HEK293 (cell line): ENCODE data around the gene OTOS.

ENCODE experiments used
- CTCF ChIA-PET: fragments of 350-600 bp; formaldehyde crosslinking; extraction: SDS; loops from one replicate; lab custom pipeline; 2021; ENCODE audit warnings: antibody characterized with exemption; lab: Yijun Ruan, JAX
- POLR2A ChIA-PET: fragments of 300-600 bp; formaldehyde crosslinking; extraction: SDS; loops from one replicate; lab custom pipeline; 2020; ENCODE audit warnings: antibody characterized with exemption, inconsistent platforms; lab: Yijun Ruan, JAX
- H3K27ac ChIP-seq: fragments of 200-500 bp; sonication (Bioruptor generic); 2 replicates; pipeline ENCODE4 v1.5.1; 2014; ENCODE audit warnings: low read depth, low read length, control low read depth, inconsistent platforms; ENCODE audit errors: extremely low read depth
- H3K36me3 ChIP-seq, 2 experiments: fragments of 200-500 bp in 1 of 2; sonication (Bioruptor generic) in 1 of 2; 1 replicate in 1 of 2; 2 replicates in 1 of 2; pipeline ENCODE4 v1.5.1; 2014 to 2017; ENCODE audit warnings: inconsistent platforms in 2 of 2, low read length in 2 of 2; ENCODE audit not compliant: control insufficient read depth in 2 of 2, insufficient read depth in 1 of 2
- H3K4me1 ChIP-seq: fragments of 200-500 bp; sonication (Bioruptor generic); 2 replicates; pipeline ENCODE4 v1.5.1; 2014; ENCODE audit warnings: mild to moderate bottlenecking, low read length, inconsistent platforms; ENCODE audit not compliant: control insufficient read depth, insufficient read depth
- H3K4me3 ChIP-seq: 2 replicates; pipeline ENCODE4 v1.5.1; 2011; ENCODE audit warnings: low read depth, mild to moderate bottlenecking, control low read depth, low read length, moderate library complexity
- H3K9me3 ChIP-seq: fragments of 200-500 bp; sonication (Bioruptor generic); 2 replicates; pipeline ENCODE4 v1.5.1; 2014; ENCODE audit warnings: low read depth, low read length, inconsistent platforms; ENCODE audit not compliant: control insufficient read depth, insufficient read depth
- BCL11B ChIP-seq: fragments of 450-650 bp; formaldehyde crosslinking; IDR thresholded peaks from 2 replicates; pipeline ENCODE4 v1.5.1; 2016; ENCODE audit warnings: low read depth, missing biosample characterization, missing genetic modification characterization
- GLIS1 ChIP-seq: fragments of 450-650 bp; formaldehyde crosslinking; IDR thresholded peaks from 2 replicates; pipeline ENCODE4 v1.5.1; 2016; ENCODE audit warnings: missing biosample characterization, missing genetic modification characterization
- HOXD13 ChIP-seq: sonication (generic); formaldehyde crosslinking; IDR thresholded peaks from 2 replicates; pipeline ENCODE4 v1.8.0; 2022; ENCODE audit warnings: missing genetic modification reagents, borderline replicate concordance
- KLF1 ChIP-seq: fragments of 450-650 bp; formaldehyde crosslinking; IDR thresholded peaks from 2 replicates; pipeline ENCODE4 v1.5.1; 2016; ENCODE audit warnings: missing biosample characterization, missing genetic modification characterization
- KLF7 ChIP-seq: fragments of 450-650 bp; formaldehyde crosslinking; IDR thresholded peaks from 2 replicates; pipeline ENCODE4 v1.5.1; 2016; ENCODE audit warnings: missing biosample characterization, missing genetic modification characterization, borderline replicate concordance
- RBAK ChIP-seq: fragments of 450-650 bp; formaldehyde crosslinking; IDR thresholded peaks from 2 replicates; pipeline ENCODE4 v1.5.1; 2016; ENCODE audit warnings: missing biosample characterization, missing genetic modification characterization
- SETDB1 ChIP-seq: IDR thresholded peaks from one replicate; pipeline ENCODE4 v1.6.1; 2017; ENCODE audit warnings: mild to moderate bottlenecking, low read length, moderate library complexity, mixed read lengths; ENCODE audit not compliant: insufficient read length
- SP3 ChIP-seq: fragments of 450-650 bp; formaldehyde crosslinking; IDR thresholded peaks from 2 replicates; pipeline ENCODE4 v1.5.1; 2016; ENCODE audit warnings: missing biosample characterization, missing genetic modification characterization
- TCF7L2 ChIP-seq: IDR thresholded peaks from 2 replicates; pipeline ENCODE4 v1.6.1; 2011; ENCODE audit warnings: low read depth, mild to moderate bottlenecking, inconsistent platforms, low read length, moderate library complexity, borderline replicate concordance
- ZBTB21 ChIP-seq: fragments of 450-650 bp; formaldehyde crosslinking; IDR thresholded peaks from 2 replicates; pipeline ENCODE4 v1.5.1; 2017; ENCODE audit warnings: missing biosample characterization, missing genetic modification characterization
- ZNF138 ChIP-seq: fragments of 450-650 bp; formaldehyde crosslinking; IDR thresholded peaks from 2 replicates; pipeline ENCODE4 v1.5.1; 2016; ENCODE audit warnings: missing biosample characterization, missing genetic modification characterization, borderline replicate concordance
- ZNF350 ChIP-seq: fragments of 450-650 bp; formaldehyde crosslinking; IDR thresholded peaks from 2 replicates; pipeline ENCODE4 v1.5.0; 2017; ENCODE audit warnings: missing biosample characterization, mild to moderate bottlenecking, missing genetic modification characterization
- ZNF354C ChIP-seq: fragments of 450-650 bp; formaldehyde crosslinking; IDR thresholded peaks from 2 replicates; pipeline ENCODE4 v1.5.1; 2016; ENCODE audit warnings: missing biosample characterization, missing genetic modification characterization, low read depth, borderline replicate concordance
- ZNF518A ChIP-seq: fragments of 450-650 bp; formaldehyde crosslinking; conservative IDR thresholded peaks from 2 replicates; pipeline ENCODE4 v1.5.1; 2016; ENCODE audit warnings: low read depth, missing biosample characterization, missing genetic modification characterization
- ZNF521 ChIP-seq: fragments of 450-650 bp; formaldehyde crosslinking; IDR thresholded peaks from 2 replicates; pipeline ENCODE4 v1.5.1; 2017; ENCODE audit warnings: missing biosample characterization, mild to moderate bottlenecking, missing genetic modification characterization
- ZNF530 ChIP-seq: fragments of 450-650 bp; formaldehyde crosslinking; IDR thresholded peaks from 2 replicates; pipeline ENCODE4 v1.5.1; 2016; ENCODE audit warnings: low read depth, missing biosample characterization, missing genetic modification characterization
- ZNF600 ChIP-seq: fragments of 450-650 bp; formaldehyde crosslinking; IDR thresholded peaks from 2 replicates; pipeline ENCODE4 v1.5.1; 2016; ENCODE audit warnings: missing biosample characterization, missing genetic modification characterization
- ZNF654 ChIP-seq: fragments of 450-650 bp; formaldehyde crosslinking; IDR thresholded peaks from 2 replicates; pipeline ENCODE4 v1.5.1; 2016; ENCODE audit warnings: low read depth, missing biosample characterization, missing genetic modification characterization
- ZNF701 ChIP-seq: fragments of 450-650 bp; formaldehyde crosslinking; IDR thresholded peaks from 2 replicates; pipeline ENCODE4 v1.5.1; 2016; ENCODE audit warnings: missing biosample characterization, missing genetic modification characterization
- ZNF707 ChIP-seq: fragments of 450-650 bp; formaldehyde crosslinking; IDR thresholded peaks from 2 replicates; pipeline ENCODE4 v1.5.1; 2016; ENCODE audit warnings: missing biosample characterization, missing genetic modification characterization
- ZNF791 ChIP-seq: fragments of 450-650 bp; formaldehyde crosslinking; IDR thresholded peaks from 2 replicates; pipeline ENCODE4 v1.5.1; 2016; ENCODE audit warnings: missing biosample characterization, missing genetic modification characterization
- ZNF792 ChIP-seq: fragments of 450-650 bp; formaldehyde crosslinking; IDR thresholded peaks from 2 replicates; pipeline ENCODE4 v1.5.1; 2016; ENCODE audit warnings: missing biosample characterization, missing genetic modification characterization
- ZNF837 ChIP-seq: fragments of 450-650 bp; formaldehyde crosslinking; IDR thresholded peaks from 2 replicates; pipeline ENCODE4 v1.5.1; 2016; ENCODE audit warnings: missing biosample characterization, missing genetic modification characterization
- TF ChIP-seq, protein P1 (sequence below): fragments of 450-650 bp; formaldehyde crosslinking; IDR thresholded peaks from 2 replicates; pipeline ENCODE4 v1.5.1; 2016; ENCODE audit warnings: missing biosample characterization, missing genetic modification characterization
- TF ChIP-seq, protein P2 (sequence below): fragments of 450-650 bp; formaldehyde crosslinking; IDR thresholded peaks from 2 replicates; pipeline ENCODE4 v1.5.0; 2017; ENCODE audit warnings: missing biosample characterization, missing genetic modification characterization, borderline replicate concordance

The OTOS gene

DNA sequence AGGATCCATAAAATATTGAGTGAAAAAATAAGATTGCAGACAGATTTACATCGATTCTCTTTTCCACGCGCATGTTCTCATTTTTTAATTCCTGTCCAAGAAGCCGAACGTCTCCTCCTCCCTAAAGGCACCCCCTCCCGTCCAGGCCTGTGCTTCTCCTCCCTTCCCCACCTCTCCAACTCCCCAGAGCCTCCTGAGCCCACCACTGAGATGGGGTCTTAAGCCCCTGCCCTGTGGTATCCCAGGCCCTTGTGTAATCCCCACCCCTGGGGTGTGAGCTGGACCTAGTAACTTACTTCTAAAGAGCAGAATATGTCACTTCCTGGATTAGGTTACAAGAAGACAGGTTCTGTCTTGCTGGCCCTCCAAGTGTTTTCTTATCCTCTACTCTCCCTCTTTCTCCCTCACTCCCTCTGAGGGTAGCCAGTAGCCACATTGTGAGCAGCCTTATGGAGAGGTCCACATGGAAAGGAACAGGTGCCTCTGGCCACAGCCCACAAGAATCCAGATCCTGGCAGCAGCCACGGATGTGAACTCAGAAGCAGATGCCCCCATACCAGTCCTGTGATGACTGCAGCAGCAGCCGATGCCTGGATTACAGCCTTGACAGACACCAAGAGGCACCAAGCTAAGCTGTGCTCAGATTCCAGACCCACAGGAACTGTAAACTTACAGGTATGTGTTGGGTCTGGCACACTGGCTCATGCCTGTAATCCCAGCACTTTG, 39.6 kb upstream of the OTOS start:
- Histone ChIP-seq H3K27ac (no peak overlapping the region), H3K9me3 (no peaks in the 10 kb centered on the region), H3K36me3 (no peaks in the 10 kb centered on the region), H3K4me1 (no peaks in the 10 kb centered on the region), H3K4me3 (no peak overlapping the region)
- ChIA-PET CTCF (interaction anchor here (0.6 kb wide), 1 partner anchor 29 kb away, joined by 3 read pairs; no protein-coding TSS in a partner anchor), POLR2A (no interaction called here)
- no peak for TF ChIP-seq RBAK (tag by site-specific recombination)
- TF ChIP-seq SP3 (tag by site-specific recombination), result no peak
- no peak for TF ChIP-seq TCF7L2
- no peak for TF ChIP-seq ZNF701 (tag by site-specific recombination)
- TF ChIP-seq ZBTB21, result no peak
- no peak for TF ChIP-seq HOXD13 (CRISPR knock-in tag)
- TF ChIP-seq ZNF837 (tag by site-specific recombination), result no peak
- TF ChIP-seq ZNF791, result no peak
- no peak for TF ChIP-seq ZNF521 (tag by site-specific recombination)
- TF ChIP-seq ZNF354C, result no peak
- TF ChIP-seq, protein P1, sequence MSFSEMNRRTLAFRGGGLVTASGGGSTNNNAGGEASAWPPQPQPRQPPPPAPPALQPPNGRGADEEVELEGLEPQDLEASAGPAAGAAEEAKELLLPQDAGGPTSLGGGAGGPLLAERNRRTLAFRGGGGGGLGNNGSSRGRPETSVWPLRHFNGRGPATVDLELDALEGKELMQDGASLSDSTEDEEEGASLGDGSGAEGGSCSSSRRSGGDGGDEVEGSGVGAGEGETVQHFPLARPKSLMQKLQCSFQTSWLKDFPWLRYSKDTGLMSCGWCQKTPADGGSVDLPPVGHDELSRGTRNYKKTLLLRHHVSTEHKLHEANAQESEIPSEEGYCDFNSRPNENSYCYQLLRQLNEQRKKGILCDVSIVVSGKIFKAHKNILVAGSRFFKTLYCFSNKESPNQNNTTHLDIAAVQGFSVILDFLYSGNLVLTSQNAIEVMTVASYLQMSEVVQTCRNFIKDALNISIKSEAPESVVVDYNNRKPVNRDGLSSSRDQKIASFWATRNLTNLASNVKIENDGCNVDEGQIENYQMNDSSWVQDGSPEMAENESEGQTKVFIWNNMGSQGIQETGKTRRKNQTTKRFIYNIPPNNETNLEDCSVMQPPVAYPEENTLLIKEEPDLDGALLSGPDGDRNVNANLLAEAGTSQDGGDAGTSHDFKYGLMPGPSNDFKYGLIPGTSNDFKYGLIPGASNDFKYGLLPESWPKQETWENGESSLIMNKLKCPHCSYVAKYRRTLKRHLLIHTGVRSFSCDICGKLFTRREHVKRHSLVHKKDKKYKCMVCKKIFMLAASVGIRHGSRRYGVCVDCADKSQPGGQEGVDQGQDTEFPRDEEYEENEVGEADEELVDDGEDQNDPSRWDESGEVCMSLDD (tag by site-specific recombination), result no peak
- TF ChIP-seq ZNF530 (tag by site-specific recombination), result no peak
- no peak for TF ChIP-seq ZNF707
- TF ChIP-seq ZNF654 (tag by site-specific recombination), result no peak
- TF ChIP-seq KLF1 (tag by site-specific recombination), result no peak
- TF ChIP-seq ZNF350 (tag by site-specific recombination), result no peak
- TF ChIP-seq KLF7 (tag by site-specific recombination), result no peak
- TF ChIP-seq, protein P2, sequence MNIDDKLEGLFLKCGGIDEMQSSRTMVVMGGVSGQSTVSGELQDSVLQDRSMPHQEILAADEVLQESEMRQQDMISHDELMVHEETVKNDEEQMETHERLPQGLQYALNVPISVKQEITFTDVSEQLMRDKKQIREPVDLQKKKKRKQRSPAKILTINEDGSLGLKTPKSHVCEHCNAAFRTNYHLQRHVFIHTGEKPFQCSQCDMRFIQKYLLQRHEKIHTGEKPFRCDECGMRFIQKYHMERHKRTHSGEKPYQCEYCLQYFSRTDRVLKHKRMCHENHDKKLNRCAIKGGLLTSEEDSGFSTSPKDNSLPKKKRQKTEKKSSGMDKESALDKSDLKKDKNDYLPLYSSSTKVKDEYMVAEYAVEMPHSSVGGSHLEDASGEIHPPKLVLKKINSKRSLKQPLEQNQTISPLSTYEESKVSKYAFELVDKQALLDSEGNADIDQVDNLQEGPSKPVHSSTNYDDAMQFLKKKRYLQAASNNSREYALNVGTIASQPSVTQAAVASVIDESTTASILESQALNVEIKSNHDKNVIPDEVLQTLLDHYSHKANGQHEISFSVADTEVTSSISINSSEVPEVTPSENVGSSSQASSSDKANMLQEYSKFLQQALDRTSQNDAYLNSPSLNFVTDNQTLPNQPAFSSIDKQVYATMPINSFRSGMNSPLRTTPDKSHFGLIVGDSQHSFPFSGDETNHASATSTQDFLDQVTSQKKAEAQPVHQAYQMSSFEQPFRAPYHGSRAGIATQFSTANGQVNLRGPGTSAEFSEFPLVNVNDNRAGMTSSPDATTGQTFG, result no peak

DNA sequence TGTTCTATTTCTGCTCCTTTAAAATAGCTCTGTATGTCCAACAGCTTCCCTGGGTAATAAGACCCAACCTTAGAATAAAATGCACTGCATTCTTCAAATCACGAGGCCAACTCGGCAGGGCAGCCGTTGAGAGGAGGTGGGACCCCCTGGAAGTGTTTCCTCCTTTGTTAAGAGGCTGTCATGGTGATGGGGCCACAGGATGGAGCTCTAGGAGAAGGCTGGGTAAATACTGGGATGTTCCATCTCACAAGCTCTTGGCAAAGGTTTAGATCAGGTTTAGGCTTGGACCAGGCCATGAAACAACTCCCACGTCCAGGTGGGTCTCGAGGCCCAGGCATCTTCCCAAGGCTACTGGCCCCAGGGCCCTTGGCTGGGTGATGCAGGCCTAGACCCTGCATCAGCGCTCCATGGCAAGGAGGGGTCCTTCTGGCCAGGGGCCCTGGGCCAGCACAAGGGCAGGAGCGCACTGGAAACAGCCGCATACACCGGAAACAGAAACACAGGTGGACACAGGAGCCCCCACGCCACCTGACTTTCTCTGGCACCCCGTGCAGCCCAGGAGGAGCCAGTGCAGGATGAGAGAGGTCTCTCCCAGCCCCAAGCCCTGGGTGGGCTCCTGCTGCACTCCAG, 38.8 kb upstream of the OTOS start:
- no peaks in the 10 kb centered on the region for H3K9me3 ChIP-seq
- ChIA-PET POLR2A (no interaction called here), CTCF (no interaction called here)
- no peaks in the 10 kb centered on the region for H3K36me3 ChIP-seq
- no peak overlapping the region for H3K4me3 ChIP-seq
- no peak overlapping the region for H3K27ac ChIP-seq
- no peaks in the 10 kb centered on the region for H3K4me1 ChIP-seq
- TF ChIP-seq BCL11B (no peak), SETDB1 (no peak), ZNF138 (tag by site-specific recombination) (no peak), ZNF707 (no peak), ZNF792 (no peak), GLIS1 (tag by site-specific recombination) (no peak), ZNF600 (no peak), ZNF518A (tag by site-specific recombination) (no peak)
